Embryonic facial prominence (tissue), 1 donor: Measurements from ENCODE around the gene RPL13A.
"Not testable (repeated sequence)": the region's sequence is repeated elsewhere in the genome, so short reads cannot be mapped to it uniquely, and the experiment has no call there.

ENCODE experiments used
- DNase-seq: peaks from one replicate; pipeline ENCODE4 v3.0.0-alpha.2; 2016; ENCODE audit errors: extremely low spot score

The RPL13A gene

GRCh38 chr19:49487277-49488045, at the start of gene RPL13A:
RPL13A (plus strand) TSS chr19:49487608; CDS start chr19:49487630, 22 bp downstream.
- peak; percentile 97 for DNase-seq

- DNase-seq, result no peak
Measured at GRCh38 chr19:49438261-49438660, 49.1 kb upstream of the RPL13A start.

- no peak for DNase-seq
Measured at GRCh38 chr19:49439836-49440235, 47.6 kb upstream of the RPL13A start.

GRCh38 chr19:49440439-49441209, 46.8 kb upstream of the RPL13A start:
- no peak for DNase-seq

- no peak for DNase-seq
Measured at GRCh38 chr19:49441210-49441959, 46.0 kb upstream of the RPL13A start, which contains the start of gene SLC17A7. SLC17A7 (minus strand) TSS chr19:49441527; CDS start chr19:49441379, 148 bp downstream.

- DNase-seq, result no peak
Measured at GRCh38 chr19:49441960-49442350, 45.5 kb upstream of the RPL13A start.

GRCh38 chr19:49442354-49442753, 45.1 kb upstream of the RPL13A start:
- DNase-seq, result no peak

- DNase-seq, result no peak
Measured at GRCh38 chr19:49442771-49443365, 44.5 kb upstream of the RPL13A start.

GRCh38 chr19:49443366-49444099, 43.9 kb upstream of the RPL13A start:
- peak; percentile 95 for DNase-seq

- not testable (repeated sequence) for DNase-seq
Measured at GRCh38 chr19:49444100-49444700, 43.2 kb upstream of the RPL13A start.

- DNase-seq, result no peak
Measured at GRCh38 chr19:49445997-49446396, 41.4 kb upstream of the RPL13A start.

- no peak for DNase-seq
Measured at GRCh38 chr19:49447485-49448431, 39.6 kb upstream of the RPL13A start.

GRCh38 chr19:49448432-49448786, 39.0 kb upstream of the RPL13A start:
- DNase-seq, result no peak

GRCh38 chr19:49450405-49450804, 37.0 kb upstream of the RPL13A start:
- no peak for DNase-seq

- peak; percentile 99 for DNase-seq
Measured at GRCh38 chr19:49451430-49452181, 35.8 kb upstream of the RPL13A start, which contains the start of gene PIH1D1. PIH1D1 (minus strand) TSS chr19:49451814; CDS start chr19:49451574, 240 bp downstream.

GRCh38 chr19:49453013-49453756, 34.2 kb upstream of the RPL13A start, which contains the start of gene ALDH16A1:
ALDH16A1 (plus strand) TSS chr19:49453225; CDS start chr19:49453332, 107 bp downstream.
- peak; percentile 97 for DNase-seq

GRCh38 chr19:49453757-49454240, 33.6 kb upstream of the RPL13A start:
- DNase-seq, result no peak

GRCh38 chr19:49455773-49456172, 31.6 kb upstream of the RPL13A start:
- no peak for DNase-seq
